Measurements from ENCODE around the gene FIP1L1. TPM values are rescaled to one million over a fixed set of nuclear protein-coding genes. Genes with fewer than 3 reads are reported as not detected.
A peak's percentile ranks its signal among the peaks of the same experiment; 100 is the strongest.

Gene FIP1L1
- total RNA-seq, 1 donor from 2014 or later = 29.7 TPM

- peak overlapping the region; percentile 84 for H3K27ac ChIP-seq (replicated peaks)
- intact Hi-C loops (cut with micrococcal nuclease) = no loop called here
Observed at GRCh38 chr4:53507058-53507457, 129.6 kb downstream of the FIP1L1 start.

GRCh38 chr4:53507671-53508286, 130.3 kb downstream of the FIP1L1 start:
- H3K4me3 ChIP-seq = peak overlapping the region; percentile 40
- intact Hi-C loops (cut with micrococcal nuclease) = no loop called here
- no peak for TF ChIP-seq CTCF (IDR thresholded peaks at IDR 0.05; ENCODE audit: borderline replicate concordance)

More at GRCh38 chr4:53507058-53507457, 129.6 kb downstream of the FIP1L1 start:
- H3K4me3 ChIP-seq = peak overlapping the region; percentile 40
- no peaks in the 10 kb centered on the region for H3K9me3 ChIP-seq (replicated peaks)
- no peak for TF ChIP-seq CTCF (IDR thresholded peaks at IDR 0.05; ENCODE audit: borderline replicate concordance)
- no peak for DNase-seq
- no peaks in the 10 kb centered on the region for H3K27me3 ChIP-seq (ENCODE audit: low read depth)
- peaks cover 12% of the 10 kb centered on the region for H3K36me3 ChIP-seq
- peaks cover 18% of the 10 kb centered on the region for H3K4me1 ChIP-seq

GRCh38 chr4:53508446-53508845, 131.0 kb downstream of the FIP1L1 start:
- peak overlapping the region; percentile 40 for H3K4me3 ChIP-seq
- peak overlapping the region; percentile 84 for H3K27ac ChIP-seq (replicated peaks)
- TF ChIP-seq CTCF (IDR thresholded peaks at IDR 0.05; ENCODE audit: borderline replicate concordance) = no peak
- intact Hi-C loops (cut with micrococcal nuclease) = no loop called here
- peaks cover 18% of the 10 kb centered on the region for H3K4me1 ChIP-seq
- peaks cover 12% of the 10 kb centered on the region for H3K36me3 ChIP-seq
- no peaks in the 10 kb centered on the region for H3K9me3 ChIP-seq (replicated peaks)
- no peak for DNase-seq
- no peaks in the 10 kb centered on the region for H3K27me3 ChIP-seq (ENCODE audit: low read depth)

More at GRCh38 chr4:53507671-53508286, 130.3 kb downstream of the FIP1L1 start:
- H3K9me3 ChIP-seq (replicated peaks) = no peaks in the 10 kb centered on the region
- H3K36me3 ChIP-seq = peaks cover 12% of the 10 kb centered on the region
- no peaks in the 10 kb centered on the region for H3K27me3 ChIP-seq (ENCODE audit: low read depth)
- peak overlapping the region; percentile 84 for H3K27ac ChIP-seq (replicated peaks)
- DNase-seq = peak; percentile 78
- peaks cover 18% of the 10 kb centered on the region for H3K4me1 ChIP-seq

GRCh38 chr4:53510321-53510720, 132.9 kb downstream of the FIP1L1 start:
- peaks cover 12% of the 10 kb centered on the region for H3K36me3 ChIP-seq
- no peaks in the 10 kb centered on the region for H3K9me3 ChIP-seq (replicated peaks)
- no peak for TF ChIP-seq CTCF (IDR thresholded peaks at IDR 0.05; ENCODE audit: borderline replicate concordance)
- H3K4me3 ChIP-seq = no peak overlapping the region
- no peak for DNase-seq
- peak overlapping the region; percentile 21 for H3K27ac ChIP-seq (replicated peaks)
- H3K4me1 ChIP-seq = peaks cover 18% of the 10 kb centered on the region
- no peaks in the 10 kb centered on the region for H3K27me3 ChIP-seq (ENCODE audit: low read depth)
- intact Hi-C loops (cut with micrococcal nuclease) = no loop called here

Other genes with a start within 250 kb of the FIP1L1 start
- 9.3 TPM for gene SCFD2, start 11.6 kb upstream of the FIP1L1 start, total RNA-seq
- 9.5 TPM for gene LNX1, start 213.8 kb downstream of the FIP1L1 start, total RNA-seq

All from left ventricle myocardium inferior (tissue), 1 donor.